C4-2B (cell line): ENCODE measurements around the gene OR8B3.

Experiments
- ZFX ChIP-seq: fragments of 450-650 bp; IDR thresholded peaks from 2 replicates; pipeline ENCODE4 v1.6.1; 2017
- TF ChIP-seq, protein P1 (sequence below): fragments of 450-650 bp; conservative IDR thresholded peaks from 2 replicates; pipeline ENCODE4 v1.5.1; 2017; ENCODE audit warnings: mild to moderate bottlenecking

DNA sequence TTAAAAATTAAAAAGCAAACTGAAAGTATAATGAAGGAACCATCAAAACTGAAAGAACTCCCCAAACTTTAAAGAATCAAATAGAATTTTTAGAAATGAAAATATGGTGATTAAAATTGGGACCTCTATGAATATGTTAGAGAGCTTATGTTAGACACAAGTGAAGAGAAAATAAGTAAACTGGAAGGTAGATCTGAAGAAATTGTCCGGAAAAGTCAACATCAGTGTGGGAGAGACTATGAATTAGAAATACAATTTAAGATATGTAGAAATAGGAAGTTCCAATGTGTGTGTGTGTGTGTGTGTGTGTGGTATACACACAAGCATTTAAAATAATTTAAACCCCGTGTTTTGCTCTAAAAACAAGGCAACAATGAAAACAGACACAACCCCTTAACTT is 30.8 kb upstream of the OR8B3 start:
- TF ChIP-seq, protein P1, sequence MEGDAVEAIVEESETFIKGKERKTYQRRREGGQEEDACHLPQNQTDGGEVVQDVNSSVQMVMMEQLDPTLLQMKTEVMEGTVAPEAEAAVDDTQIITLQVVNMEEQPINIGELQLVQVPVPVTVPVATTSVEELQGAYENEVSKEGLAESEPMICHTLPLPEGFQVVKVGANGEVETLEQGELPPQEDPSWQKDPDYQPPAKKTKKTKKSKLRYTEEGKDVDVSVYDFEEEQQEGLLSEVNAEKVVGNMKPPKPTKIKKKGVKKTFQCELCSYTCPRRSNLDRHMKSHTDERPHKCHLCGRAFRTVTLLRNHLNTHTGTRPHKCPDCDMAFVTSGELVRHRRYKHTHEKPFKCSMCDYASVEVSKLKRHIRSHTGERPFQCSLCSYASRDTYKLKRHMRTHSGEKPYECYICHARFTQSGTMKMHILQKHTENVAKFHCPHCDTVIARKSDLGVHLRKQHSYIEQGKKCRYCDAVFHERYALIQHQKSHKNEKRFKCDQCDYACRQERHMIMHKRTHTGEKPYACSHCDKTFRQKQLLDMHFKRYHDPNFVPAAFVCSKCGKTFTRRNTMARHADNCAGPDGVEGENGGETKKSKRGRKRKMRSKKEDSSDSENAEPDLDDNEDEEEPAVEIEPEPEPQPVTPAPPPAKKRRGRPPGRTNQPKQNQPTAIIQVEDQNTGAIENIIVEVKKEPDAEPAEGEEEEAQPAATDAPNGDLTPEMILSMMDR = no peak
- no peak for TF ChIP-seq ZFX
